ENCODE measurements around the gene SLC6A16.

DNA sequence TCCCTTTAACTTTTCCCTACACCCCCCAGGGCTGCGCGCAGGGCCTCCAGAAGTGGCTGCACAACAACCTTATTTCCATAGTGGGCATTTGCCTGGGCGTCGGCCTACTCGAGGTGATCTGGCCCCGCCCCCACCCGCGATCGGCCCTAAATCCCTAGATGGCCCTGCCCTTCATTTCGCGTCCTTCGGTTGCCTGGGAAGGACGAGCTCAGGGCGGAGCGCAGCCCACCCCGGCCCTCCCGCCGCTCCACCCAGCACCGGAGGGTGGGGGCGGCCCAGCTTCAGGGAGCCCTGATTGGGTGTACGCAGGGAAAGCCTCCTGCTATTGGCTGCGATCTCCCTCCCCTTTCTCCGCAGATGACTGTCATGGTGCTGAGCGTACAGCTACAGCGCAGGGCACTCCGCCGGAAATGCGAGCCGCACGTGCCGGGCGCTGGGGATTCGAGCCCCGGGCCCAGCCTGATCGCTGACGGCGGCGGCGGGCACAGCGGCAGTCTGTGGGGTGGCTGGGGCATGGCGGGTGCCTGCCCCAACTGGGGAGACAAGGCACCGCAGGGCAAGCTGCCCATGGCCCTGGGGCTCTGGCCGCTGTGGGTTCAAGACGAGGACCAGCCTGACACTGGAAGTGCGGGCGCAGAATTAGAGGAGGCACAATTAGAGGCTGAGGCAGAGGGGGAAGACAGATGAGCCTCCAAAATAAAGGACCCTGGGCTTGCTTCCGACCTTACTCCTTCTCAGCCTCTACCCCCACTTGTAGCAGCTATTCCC lies 14.5 kb upstream of the SLC6A16 start:
- TF ChIP-seq EZH2 (IDR thresholded peaks at IDR 0.05) (no peak), POLR2AphosphoS5 (IDR thresholded peaks at IDR 0.05; ENCODE audit: borderline replicate concordance, low read depth, low read length) (peak; percentile 58)
